Choroid plexus epithelial cell (primary cell): Measurements from ENCODE around the gene TEPSIN.

ENCODE experiments used
- DNase-seq: peaks from one replicate; pipeline ENCODE4 v3.0.0-alpha.2; 2010; ENCODE audit warnings: low read depth
- H3K4me3 ChIP-seq: 2 replicates; pipeline ENCODE4 v1.5.1; 2011; ENCODE audit warnings: low read depth, mild to moderate bottlenecking, control low read depth, low read length, moderate library complexity
- TF ChIP-seq, protein P1 (sequence below): conservative IDR thresholded peaks from 2 replicates; pipeline ENCODE4 v1.5.1; 2011; ENCODE audit warnings: low read depth, mild to moderate bottlenecking, control low read depth, inconsistent platforms, low read length, moderate library complexity

Gene TEPSIN

DNA sequence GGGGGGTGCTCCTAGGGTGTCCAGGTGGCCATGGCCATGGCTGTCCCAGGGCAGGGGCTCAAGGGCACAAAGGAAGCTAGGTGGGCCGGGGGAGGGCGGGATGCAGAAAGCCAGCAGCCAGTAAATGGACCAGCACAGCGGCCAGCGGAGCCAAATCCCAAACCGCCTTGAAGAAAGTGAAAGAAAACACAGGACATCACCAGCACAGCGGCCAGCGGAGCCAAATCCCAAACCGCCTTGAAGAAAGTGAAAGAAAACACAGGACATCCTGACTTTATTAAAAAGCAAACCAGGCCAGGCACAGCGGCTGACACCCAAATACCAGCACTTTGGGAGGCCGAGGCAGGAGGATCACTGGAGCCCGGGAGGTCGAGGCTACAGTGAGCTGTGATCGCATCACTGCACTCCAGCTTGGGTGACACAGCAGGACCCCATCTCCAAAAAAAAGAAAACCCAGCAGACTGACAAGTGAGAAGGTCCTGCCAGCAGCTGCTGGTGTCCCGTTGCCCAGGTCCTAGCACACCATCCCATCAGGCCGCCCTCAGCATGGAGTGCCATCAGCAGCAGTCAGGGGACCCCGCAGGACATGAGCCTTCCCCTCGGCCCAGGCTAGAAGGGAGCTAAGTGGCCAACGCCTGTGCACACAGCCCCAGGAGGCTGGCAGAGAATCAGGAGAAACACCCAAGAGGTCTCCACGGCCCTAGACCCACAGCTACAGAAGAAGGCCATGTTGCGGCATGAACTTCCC is 39.3 kb upstream of the TEPSIN start:
- no peak for DNase-seq
- no peak overlapping the region for H3K4me3 ChIP-seq
- TF ChIP-seq, protein P1, sequence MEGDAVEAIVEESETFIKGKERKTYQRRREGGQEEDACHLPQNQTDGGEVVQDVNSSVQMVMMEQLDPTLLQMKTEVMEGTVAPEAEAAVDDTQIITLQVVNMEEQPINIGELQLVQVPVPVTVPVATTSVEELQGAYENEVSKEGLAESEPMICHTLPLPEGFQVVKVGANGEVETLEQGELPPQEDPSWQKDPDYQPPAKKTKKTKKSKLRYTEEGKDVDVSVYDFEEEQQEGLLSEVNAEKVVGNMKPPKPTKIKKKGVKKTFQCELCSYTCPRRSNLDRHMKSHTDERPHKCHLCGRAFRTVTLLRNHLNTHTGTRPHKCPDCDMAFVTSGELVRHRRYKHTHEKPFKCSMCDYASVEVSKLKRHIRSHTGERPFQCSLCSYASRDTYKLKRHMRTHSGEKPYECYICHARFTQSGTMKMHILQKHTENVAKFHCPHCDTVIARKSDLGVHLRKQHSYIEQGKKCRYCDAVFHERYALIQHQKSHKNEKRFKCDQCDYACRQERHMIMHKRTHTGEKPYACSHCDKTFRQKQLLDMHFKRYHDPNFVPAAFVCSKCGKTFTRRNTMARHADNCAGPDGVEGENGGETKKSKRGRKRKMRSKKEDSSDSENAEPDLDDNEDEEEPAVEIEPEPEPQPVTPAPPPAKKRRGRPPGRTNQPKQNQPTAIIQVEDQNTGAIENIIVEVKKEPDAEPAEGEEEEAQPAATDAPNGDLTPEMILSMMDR = no peak

DNA sequence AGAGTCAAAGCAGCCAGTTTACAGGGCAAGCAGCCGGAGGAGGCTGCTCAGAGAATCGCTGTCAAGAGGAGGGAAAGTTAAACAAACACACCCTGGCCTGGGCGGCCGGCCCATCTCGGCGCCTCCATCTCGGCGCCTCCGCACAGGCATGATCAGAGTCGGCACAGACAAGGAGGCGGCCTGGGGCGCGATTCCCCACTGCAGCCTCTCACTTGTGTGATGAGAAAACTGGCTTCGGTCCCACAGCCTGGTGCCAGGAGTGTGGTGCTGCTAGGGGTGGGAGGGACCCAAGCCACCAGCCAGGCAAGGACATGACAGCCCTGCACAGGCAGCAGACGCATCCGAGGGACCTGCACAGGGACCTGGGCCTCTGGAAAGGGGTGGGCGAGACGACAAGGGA is 38.6 kb upstream of the TEPSIN start:
- no peak overlapping the region for H3K4me3 ChIP-seq
- TF ChIP-seq, protein P1 = no peak
- no peak for DNase-seq

DNA sequence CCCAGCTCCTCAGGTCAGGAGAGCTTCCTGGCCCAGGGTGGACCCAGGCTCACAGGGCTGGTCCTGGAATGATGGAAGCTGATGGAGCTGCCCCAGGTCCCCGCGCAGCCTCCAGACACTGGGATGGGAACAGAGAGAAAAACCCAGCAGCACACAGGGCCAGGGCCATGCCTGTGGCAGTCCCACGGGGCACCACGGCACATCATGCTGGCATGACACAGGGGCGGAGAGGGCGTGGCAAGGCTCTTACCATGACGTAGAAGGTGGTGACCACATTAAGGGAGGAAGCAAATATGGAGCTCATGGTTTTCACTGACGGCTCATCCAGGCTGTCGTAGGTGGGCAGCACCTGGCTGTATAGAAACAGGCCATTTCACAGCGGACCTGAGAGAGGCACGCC is 37.9 kb upstream of the TEPSIN start:
- H3K4me3 ChIP-seq = no peak overlapping the region
- no peak for DNase-seq
- TF ChIP-seq, protein P1 = no peak

DNA sequence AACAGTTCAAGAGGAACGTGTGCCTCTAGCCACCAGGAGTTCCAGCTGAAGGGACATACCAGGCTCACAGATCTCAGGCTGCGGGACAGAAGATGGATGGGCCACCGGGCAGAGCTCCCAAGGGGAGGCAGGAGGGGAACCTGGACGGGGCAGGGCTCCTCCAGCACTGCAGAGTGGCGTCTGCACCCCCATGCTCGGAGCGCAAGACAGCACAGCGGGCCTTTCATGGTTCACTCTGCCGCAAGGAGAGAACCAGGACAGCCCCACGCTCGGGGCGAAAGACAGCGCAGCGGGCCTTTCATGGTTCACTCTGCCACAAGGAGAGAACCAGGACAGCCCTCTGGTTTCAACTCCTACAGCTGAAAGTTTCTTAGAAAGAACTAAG is 35.6 kb upstream of the TEPSIN start:
- no peak for DNase-seq
- TF ChIP-seq, protein P1 = no peak
- no peak overlapping the region for H3K4me3 ChIP-seq

DNA sequence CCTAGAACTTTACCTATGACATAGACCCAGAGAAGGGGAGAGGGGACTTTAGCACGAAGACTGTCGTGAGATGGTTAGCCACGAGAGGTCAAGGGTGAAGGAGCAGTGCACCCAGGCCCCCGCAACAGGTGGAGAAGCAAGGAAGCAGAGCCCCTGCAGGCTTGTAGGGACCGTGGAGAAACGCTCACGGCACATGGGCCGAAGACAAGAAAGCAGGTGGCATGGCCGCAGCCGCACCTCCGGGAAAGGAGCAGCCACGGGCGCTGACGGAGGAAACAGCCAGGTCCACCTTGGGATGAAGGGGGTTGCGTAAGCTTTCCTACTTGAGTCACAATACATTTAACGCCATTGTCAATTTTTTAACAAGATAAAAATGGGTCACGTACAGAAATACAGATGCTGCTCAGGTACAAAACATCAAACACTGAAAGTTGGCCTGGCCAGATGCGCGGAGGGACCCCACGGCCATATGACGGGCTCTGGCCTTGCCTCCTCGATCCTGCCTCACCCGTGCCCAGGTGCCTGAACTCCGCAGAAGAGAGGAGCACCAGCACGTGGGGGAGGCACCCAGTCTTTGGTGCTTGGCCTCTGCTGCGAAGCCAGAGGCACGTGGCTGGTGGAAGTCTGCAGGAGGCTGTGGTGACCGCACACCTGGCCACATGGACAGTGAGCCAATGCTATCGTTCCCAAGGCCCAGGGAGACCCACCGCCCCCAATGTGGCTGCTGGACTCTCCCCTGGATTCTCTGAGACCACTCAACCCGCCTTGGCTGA is 35.0 kb upstream of the TEPSIN start:
- no peak for DNase-seq
- no peak overlapping the region for H3K4me3 ChIP-seq
- TF ChIP-seq, protein P1 = no peak

DNA sequence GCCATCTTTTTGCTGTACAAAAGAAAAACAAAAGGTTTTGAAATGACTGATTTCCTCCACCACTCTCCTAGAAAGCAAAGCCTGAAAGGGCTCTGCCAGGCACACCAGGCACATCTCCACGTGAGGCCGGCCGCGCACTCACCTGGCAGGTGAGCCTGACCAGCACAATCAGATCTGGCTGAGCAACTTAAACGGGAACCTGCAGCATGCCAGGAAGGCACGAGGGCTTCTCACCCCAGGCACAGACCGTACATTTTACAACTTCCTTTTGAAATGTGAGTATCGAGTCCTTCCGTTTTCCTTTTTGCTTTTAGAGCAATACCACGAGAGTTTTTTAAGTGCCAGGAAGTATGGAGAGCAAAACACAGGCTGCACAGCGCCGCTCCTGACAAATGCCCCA is 33.8 kb upstream of the TEPSIN start:
- no peak overlapping the region for H3K4me3 ChIP-seq
- DNase-seq = no peak
- TF ChIP-seq, protein P1 = no peak

DNA sequence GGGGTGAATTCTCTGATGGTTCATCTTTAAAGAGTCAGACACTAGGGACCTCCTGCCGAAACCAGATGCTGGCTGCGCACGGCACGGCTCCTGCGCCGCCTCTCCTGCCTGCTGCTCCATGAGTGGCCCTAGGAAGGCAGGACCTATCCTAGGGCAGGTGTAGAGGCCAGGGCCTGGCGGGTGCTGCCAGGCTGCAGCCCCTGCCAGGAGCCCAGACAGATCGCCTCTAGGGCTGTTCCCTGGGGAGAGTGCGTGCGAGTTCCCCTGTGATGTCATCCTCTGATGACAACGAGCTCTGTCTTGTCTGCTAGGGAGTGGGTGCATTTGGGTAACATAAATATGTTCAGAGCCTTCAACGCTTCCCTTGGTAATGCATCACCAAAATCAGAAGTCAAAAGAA is 32.4 kb upstream of the TEPSIN start:
- TF ChIP-seq, protein P1 = no peak
- DNase-seq = no peak
- no peak overlapping the region for H3K4me3 ChIP-seq
